H54 (cell line): Measurements from ENCODE around the gene CBFA2T3.
A peak's percentile ranks its signal among the peaks of the same experiment; 100 is the strongest.

Source experiments
- DNase-seq: peaks from one replicate; pipeline ENCODE4 v3.0.0; 2011; ENCODE audit warnings: low spot score, mixed read lengths; ENCODE audit not compliant: insufficient read length
- FAIRE-seq: peaks from 3 replicates; lab custom pipeline; 2011; peaks lifted over from hg19 to GRCh38; lab: Jason Lieb, UNC
- POLR2A ChIP-seq: IDR thresholded peaks from 2 replicates; pipeline ENCODE4 v1.6.1; 2011; ENCODE audit warnings: low read depth, mild to moderate bottlenecking, low read length

CBFA2T3 gene

GRCh38 chr16:88983165-88983564, 6.2 kb upstream of the CBFA2T3 start:
- TF ChIP-seq POLR2A: no peak
- DNase-seq: no peak
- no peak for FAIRE-seq

DNA sequence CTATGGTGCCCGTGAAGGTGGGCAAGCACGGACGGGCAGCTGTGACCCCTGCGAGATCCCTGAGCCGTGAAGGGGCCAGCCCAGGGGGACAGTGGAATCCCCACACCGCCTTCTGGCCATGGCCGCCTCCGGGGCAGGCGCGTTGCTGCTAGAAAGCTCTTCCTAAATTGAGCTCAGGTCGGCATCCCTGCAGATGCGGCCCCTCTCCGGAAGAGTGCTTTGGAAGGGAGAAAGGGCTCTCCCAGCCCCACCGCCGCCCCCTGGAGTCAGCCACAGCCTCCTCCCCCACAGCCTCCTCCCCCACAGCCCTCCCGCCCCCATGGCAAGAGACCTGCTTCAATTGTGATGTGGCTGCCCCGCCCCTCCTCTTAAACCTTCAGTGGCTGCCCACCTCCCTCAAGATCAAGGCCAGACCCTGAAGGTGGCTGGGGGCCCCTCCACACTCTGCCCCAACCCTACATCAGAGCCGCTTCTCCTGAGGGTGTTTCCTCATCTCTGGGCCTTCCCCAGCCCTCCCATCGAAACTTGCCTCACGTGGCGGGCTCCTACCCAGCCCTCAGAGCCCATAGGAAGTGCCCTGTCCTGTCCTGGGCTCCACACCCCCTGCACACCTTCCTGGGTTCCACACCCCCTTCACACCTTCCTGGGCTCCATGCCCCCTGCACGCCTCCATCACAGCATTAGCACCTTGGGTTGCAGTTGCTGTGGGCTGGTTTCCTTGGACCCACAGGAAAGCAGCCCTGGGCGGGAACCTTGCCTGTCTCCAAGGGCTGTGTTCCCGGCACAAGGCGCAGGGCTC, 5.5 kb upstream of the CBFA2T3 start:
- FAIRE-seq (no peak), DNase-seq (no peak)
- no peak for TF ChIP-seq POLR2A

DNA sequence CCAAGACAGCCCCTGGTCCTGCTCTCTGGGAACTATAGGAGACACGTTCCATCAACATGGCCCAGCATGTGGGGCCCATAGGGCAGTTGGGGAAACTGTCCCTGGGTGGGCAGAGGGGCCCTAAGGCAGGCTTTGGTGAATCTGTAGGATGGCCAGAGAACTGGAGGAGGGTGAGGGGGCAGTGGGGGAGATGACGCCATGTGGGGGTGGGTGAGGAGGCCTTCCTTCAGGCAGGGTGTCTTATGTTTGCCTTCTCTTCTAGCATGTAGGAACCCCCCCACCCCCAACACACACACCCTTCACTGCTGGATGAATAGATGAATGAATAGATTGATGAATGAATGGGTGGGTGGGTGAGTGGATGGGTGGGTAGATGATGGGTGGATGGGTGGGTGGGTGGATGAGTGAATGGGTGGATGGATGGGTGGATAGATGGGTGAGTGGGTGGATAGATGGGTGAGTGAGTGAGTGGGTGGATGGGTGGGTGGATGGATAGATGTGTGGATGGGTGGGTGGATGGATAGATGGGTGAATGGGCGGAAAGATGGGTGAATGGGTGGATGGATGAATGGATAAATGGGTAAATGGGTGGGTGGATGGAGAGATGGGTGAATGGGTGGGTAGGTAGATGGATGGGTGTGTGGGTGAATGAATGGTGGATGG, 2.5 kb upstream of the CBFA2T3 start:
- no peak for DNase-seq
- no peak for TF ChIP-seq POLR2A
- FAIRE-seq: no peak

DNA sequence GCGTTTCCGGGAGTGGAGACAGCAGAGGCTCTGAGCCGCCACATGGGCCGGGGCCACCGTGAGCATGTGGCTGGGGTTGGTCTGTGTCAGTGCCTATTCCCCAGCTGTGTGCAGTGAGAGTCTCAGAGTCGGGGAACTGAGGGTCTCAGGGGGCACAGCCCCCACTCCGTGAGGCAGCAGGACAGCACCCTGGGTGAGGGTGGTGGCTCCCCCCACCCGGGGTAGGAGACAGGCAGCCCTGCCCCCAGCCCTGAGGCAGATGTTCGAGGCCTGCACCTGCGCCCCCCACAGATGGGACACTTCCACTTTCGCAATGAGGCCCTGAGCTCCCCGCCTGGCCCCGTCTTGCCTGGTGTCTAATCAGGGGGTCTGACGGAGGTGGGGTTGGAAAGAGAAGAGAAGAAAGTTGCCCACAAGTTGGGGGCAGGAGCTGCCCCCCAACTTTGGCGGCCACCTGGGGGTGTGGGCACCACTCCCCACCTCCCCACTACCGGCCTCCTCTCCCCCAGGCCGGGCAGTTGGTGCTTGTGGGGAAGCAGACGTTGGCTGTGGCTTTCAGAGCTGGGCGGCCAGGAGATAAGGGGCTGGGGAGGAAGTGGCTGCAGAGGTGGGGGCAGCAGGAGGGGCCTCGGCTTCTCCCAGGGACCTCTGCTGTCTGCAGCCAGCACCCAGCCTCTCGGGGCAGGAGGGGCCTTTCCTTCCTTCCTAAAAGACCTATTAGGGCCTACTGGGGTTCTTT, 1.8 kb upstream of the CBFA2T3 start:
- DNase-seq: no peak
- no peak for FAIRE-seq
- no peak for TF ChIP-seq POLR2A

- TF ChIP-seq POLR2A: no peak
- DNase-seq (no peak), FAIRE-seq (no peak)
These were observed 1.0 kb upstream of the CBFA2T3 start for GRCh38 chr16:88977812-88978607.

DNA sequence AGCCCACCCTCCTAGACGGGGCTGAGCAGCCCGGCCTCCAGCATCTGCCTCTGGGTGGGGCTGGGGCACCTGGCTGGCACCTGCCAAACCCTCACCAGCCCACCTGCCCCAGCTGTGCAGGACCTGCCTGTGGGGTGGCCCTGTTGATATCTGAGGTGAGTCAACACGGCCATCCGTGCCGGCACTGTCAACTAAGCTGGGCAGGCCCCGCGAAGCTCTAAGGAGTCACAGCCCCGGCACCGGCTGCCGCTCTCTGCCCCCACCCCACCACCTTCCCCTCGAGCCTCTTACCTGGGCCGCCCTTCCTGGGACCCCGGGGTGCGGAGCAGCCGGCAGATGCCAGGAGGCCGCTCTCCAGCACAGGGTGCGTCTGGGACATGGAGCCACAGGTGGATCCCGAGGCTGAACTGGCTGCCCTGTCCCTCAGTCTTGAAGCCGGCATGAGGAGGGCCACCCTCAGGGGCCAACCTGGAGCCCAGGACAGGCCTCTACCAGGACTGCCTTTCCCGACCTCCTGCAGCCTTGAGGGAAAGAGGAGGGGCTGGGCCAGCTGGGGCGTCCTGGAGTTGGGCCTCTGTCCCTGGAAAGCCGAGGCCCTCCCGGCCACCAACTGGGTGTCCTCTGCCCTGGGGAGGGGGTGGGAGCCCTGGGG, 515 bp downstream of the CBFA2T3 start:
- no peak for FAIRE-seq

DNA sequence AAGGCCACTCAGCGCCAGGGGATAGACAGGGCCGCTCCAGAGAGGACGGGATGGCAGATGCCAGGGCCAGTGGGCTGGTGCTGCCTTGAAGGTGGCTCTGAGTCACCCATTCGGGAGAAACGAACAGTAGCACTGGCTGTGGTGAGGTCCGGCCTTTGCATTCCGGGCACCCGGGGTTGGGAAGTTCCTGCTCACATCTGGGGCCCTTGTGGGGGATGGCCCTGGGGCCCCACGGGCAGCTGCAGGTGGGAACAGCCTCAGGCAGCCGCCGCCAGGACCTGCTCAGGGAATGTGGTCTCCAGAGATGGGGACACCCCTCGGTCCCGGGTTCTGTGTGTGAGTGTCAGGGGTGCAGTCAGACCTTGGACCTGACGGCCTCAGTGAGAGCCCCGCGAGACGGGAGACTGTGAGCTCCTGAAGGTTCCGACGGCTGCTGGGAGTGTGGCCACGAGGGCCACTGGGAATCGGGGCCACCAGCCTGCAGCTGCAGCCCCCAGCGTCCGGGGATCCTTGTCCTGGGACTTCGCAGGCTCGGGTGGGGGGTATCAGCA, 1.4 kb downstream of the CBFA2T3 start:
- FAIRE-seq (no peak), DNase-seq (peak; percentile 90)
- TF ChIP-seq POLR2A: no peak

More for the DNA sequence above, 515 bp downstream of the CBFA2T3 start:
- no peak for TF ChIP-seq POLR2A
- no peak for DNase-seq

- TF ChIP-seq POLR2A: no peak
- FAIRE-seq: no peak
- DNase-seq: no peak
These were observed 2.1 kb downstream of the CBFA2T3 start for GRCh38 chr16:88974916-88975215.

- DNase-seq (no peak), FAIRE-seq (no peak)
- TF ChIP-seq POLR2A: no peak
These were observed 2.7 kb downstream of the CBFA2T3 start for GRCh38 chr16:88974080-88974915.

DNA sequence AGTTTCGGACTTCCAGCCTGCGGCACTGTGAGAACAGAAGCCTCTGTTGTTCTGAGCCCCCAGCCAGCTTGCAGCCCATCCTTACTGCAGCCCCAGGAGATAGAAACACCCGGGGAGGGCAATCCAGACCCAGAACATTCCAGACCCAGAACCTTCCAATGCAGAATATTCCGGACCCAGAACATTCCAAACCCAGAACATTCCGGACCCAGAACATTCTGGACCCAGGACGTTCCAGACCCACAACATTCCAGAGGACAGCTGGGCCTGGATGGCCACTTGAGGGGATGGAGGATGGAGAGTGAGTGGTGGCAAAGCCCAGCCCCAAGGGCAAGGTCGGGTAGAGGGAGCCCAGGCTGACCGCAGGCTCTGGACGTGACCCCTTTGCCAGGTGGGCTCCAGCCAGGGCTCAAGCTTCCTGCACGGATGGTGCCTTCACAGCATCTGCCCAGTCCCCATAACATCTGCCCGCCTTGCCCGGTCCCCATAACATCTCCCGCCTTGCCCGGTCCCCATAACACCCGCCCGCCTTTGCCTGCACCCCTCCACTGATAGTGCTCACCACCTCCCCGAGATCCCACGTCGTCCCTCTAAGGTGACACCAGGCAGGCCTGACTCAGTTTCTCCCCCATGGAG, 3.5 kb downstream of the CBFA2T3 start:
- no peak for TF ChIP-seq POLR2A
- DNase-seq (no peak), FAIRE-seq (no peak)

DNA sequence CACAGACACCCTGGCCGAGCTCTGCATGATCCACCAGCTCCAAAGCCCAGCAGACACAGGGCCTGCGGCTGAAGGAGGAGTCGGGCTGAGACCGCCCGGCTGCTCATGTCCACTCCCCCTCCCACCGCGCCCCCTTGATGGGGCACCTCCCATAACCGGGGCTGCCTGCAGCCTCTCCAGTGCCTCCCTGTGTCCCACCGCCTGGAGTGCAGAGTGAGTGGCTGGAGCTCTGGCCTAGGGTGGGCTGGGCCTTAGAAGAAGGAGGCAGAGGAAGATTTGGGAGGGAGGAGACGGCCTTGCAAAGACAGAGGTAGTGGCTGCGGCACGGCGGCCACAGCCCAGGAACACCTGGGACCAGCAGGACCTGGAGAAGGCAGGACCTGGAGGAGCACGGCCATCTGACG, 4.0 kb downstream of the CBFA2T3 start:
- no peak for TF ChIP-seq POLR2A
- no peak for DNase-seq
- no peak for FAIRE-seq

DNA sequence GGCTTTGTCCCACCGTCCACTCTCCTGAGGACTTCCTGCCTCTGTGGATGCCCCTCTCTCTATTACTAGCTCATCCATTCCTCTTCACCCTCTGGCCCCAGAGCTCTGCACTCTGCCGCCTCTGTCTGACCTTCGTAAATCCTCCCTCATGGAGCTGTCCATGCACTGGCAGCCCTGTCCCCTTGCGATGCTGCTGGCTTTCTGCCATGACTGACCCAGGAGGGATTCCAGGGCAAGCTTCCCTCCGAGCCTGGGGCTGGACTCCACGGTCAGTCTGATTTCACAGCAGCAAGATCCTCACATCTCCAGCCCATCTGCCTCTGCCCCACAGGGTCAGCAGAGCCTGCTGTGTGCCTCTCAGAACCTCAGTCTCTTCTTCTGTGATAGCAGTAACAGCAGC, 4.7 kb downstream of the CBFA2T3 start:
- TF ChIP-seq POLR2A: no peak
- FAIRE-seq: no peak
- DNase-seq: no peak
